ENCODE data around the gene TOR1B. TPM values are rescaled to one million over a fixed set of nuclear protein-coding genes. Genes with fewer than 3 reads are reported as not detected.

Gene TOR1B
- polyA plus RNA-seq, 1 donor from 2014 or later = 20.8 TPM

GRCh38 chr9:129815278-129815677, 12.3 kb downstream of the TOR1B start:
- Mint-ChIP-seq H3K4me1 (peaks cover 7 to 9% (median 8%) of the 10 kb centered on the region in 3 donors), H3K27me3 (no peaks in the 10 kb centered on the region), H3K36me3 (peaks cover 2% of the 10 kb centered on the region), H3K4me3 (no peak overlapping the region), H3K27ac (no peak overlapping the region), H3K9me3 (no peaks in the 10 kb centered on the region)

GRCh38 chr9:129816501-129817435, 13.8 kb downstream of the TOR1B start:
- H3K36me3 Mint-ChIP-seq = peaks cover 2% of the 10 kb centered on the region
- H3K4me1 Mint-ChIP-seq = peaks cover 4 to 6% (median 5%) of the 10 kb centered on the region in 3 donors
- H3K27ac Mint-ChIP-seq = no peak overlapping the region
- H3K4me3 Mint-ChIP-seq = peak overlapping the region in 1 of 4 donors; percentile 70
- H3K9me3 Mint-ChIP-seq = no peaks in the 10 kb centered on the region
- no peaks in the 10 kb centered on the region for H3K27me3 Mint-ChIP-seq

- Mint-ChIP-seq H3K4me1 (peaks cover 3 to 5% (median 4%) of the 10 kb centered on the region in 3 donors), H3K4me3 (peak overlapping the region; percentile 63 to 94 (median 78)), H3K27ac (peak overlapping the region; percentile 14 to 88 (median 42)), H3K27me3 (no peaks in the 10 kb centered on the region), H3K36me3 (no peaks in the 10 kb centered on the region), H3K9me3 (no peaks in the 10 kb centered on the region)
Measured at GRCh38 chr9:129822898-129823541, 20.0 kb downstream of the TOR1B start.

- H3K36me3 Mint-ChIP-seq = no peaks in the 10 kb centered on the region
- H3K4me1 Mint-ChIP-seq = peaks cover 3 to 5% (median 4%) of the 10 kb centered on the region in 3 donors
- H3K27ac Mint-ChIP-seq = peak overlapping the region in 2 of 3 donors; percentile 63 to 85
- peak overlapping the region; percentile 83 to 94 (median 90) for H3K4me3 Mint-ChIP-seq
- H3K27me3 Mint-ChIP-seq = no peaks in the 10 kb centered on the region
- H3K9me3 Mint-ChIP-seq = no peaks in the 10 kb centered on the region
Measured at GRCh38 chr9:129823542-129823934, 20.6 kb downstream of the TOR1B start.

- H3K4me3 Mint-ChIP-seq = peak within 1 kb of the TSS; percentile 84 to 94 (median 90)
- H3K27me3 Mint-ChIP-seq = no peaks in the 10 kb centered on the region
- H3K4me1 Mint-ChIP-seq = peaks cover 3 to 5% (median 4%) of the 10 kb centered on the region in 3 donors
Measured at GRCh38 chr9:129823935-129824601, 21.1 kb downstream of the TOR1B start, which contains the start of gene TOR1A. Gene TOR1A (minus strand): TSS chr9:129824136. CDS start chr9:129824085, 51 bp downstream.

GRCh38 chr9:129826344-129826743, 23.4 kb downstream of the TOR1B start:
- H3K4me3 Mint-ChIP-seq = peak overlapping the region in 1 of 4 donors; percentile 14
- peaks cover 3 to 5% (median 4%) of the 10 kb centered on the region in 3 donors for H3K4me1 Mint-ChIP-seq
- H3K27me3 Mint-ChIP-seq = no peaks in the 10 kb centered on the region
- H3K27ac Mint-ChIP-seq = peak overlapping the region in 1 of 3 donors; percentile 18
- H3K9me3 Mint-ChIP-seq = no peaks in the 10 kb centered on the region
- H3K36me3 Mint-ChIP-seq = peaks cover 3% of the 10 kb centered on the region

More at GRCh38 chr9:129823935-129824601, 21.1 kb downstream of the TOR1B start, which contains the start of gene TOR1A:
- H3K27ac Mint-ChIP-seq = peak within 1 kb of the TSS; percentile 63 to 88 (median 71)
- no peaks in the 10 kb centered on the region for H3K9me3 Mint-ChIP-seq
- H3K36me3 Mint-ChIP-seq = no peaks in the 10 kb centered on the region

- H3K27me3 Mint-ChIP-seq = no peaks in the 10 kb centered on the region
- peak overlapping the region in 2 of 4 donors; percentile 14 to 65 for H3K4me3 Mint-ChIP-seq
Measured at GRCh38 chr9:129826759-129827158, 23.8 kb downstream of the TOR1B start.

GRCh38 chr9:129828051-129828450, 25.1 kb downstream of the TOR1B start:
- Mint-ChIP-seq H3K9me3 (no peaks in the 10 kb centered on the region), H3K27ac (no peak overlapping the region), H3K4me3 (no peak overlapping the region), H3K4me1 (peaks cover 0 to under 1% (median 0%) of the 10 kb centered on the region in 3 donors), H3K27me3 (no peaks in the 10 kb centered on the region), H3K36me3 (peaks cover 3% of the 10 kb centered on the region)

More at GRCh38 chr9:129826759-129827158, 23.8 kb downstream of the TOR1B start:
- Mint-ChIP-seq H3K4me1 (peaks cover 3 to 5% (median 4%) of the 10 kb centered on the region in 3 donors), H3K9me3 (no peaks in the 10 kb centered on the region), H3K27ac (peak overlapping the region in 2 of 3 donors; percentile 18 to 39), H3K36me3 (peaks cover 3% of the 10 kb centered on the region)

- Mint-ChIP-seq H3K4me3 (no peak overlapping the region), H3K4me1 (peaks cover 2 to 6% (median 3%) of the 10 kb centered on the region in 3 donors), H3K27me3 (no peaks in the 10 kb centered on the region), H3K9me3 (no peaks in the 10 kb centered on the region), H3K36me3 (peaks cover 3% of the 10 kb centered on the region), H3K27ac (no peak overlapping the region)
Measured at GRCh38 chr9:129828969-129829368, 26.0 kb downstream of the TOR1B start.

- Mint-ChIP-seq H3K4me1 (peaks cover 14 to 33% (median 32%) of the 10 kb centered on the region in 3 donors), H3K27me3 (no peaks in the 10 kb centered on the region), H3K36me3 (peaks cover 3% of the 10 kb centered on the region), H3K4me3 (peak overlapping the region in 2 of 4 donors; percentile 84 to 96), H3K27ac (peak overlapping the region in 2 of 3 donors; percentile 31 to 48), H3K9me3 (no peaks in the 10 kb centered on the region)
Measured at GRCh38 chr9:129832982-129833381, 30.0 kb downstream of the TOR1B start.

GRCh38 chr9:129834489-129835127, 31.6 kb downstream of the TOR1B start:
- Mint-ChIP-seq H3K27ac (peak overlapping the region; percentile 98 to 100 (median 99)), H3K4me3 (peak overlapping the region; percentile 96 to 99 (median 98)), H3K36me3 (peaks cover 3% of the 10 kb centered on the region), H3K27me3 (no peaks in the 10 kb centered on the region), H3K4me1 (peaks cover 17 to 36% (median 33%) of the 10 kb centered on the region in 3 donors), H3K9me3 (no peaks in the 10 kb centered on the region)

GRCh38 chr9:129835128-129835859, 32.3 kb downstream of the TOR1B start, which contains the start of the genes C9orf78 and USP20:
Gene C9orf78 (minus strand): TSS chr9:129835275. CDS start chr9:129835221, 54 bp downstream.
Gene USP20 (plus strand): TSS chr9:129835458. CDS start chr9:129852556, 17,098 bp downstream.
- Mint-ChIP-seq H3K27ac (peak within 1 kb of the TSS; percentile 98 to 100 (median 99)), H3K4me3 (peak within 1 kb of the TSS; percentile 96 to 99 (median 98)), H3K27me3 (no peaks in the 10 kb centered on the region), H3K4me1 (peaks cover 19 to 36% (median 33%) of the 10 kb centered on the region in 3 donors), H3K36me3 (peaks cover 3% of the 10 kb centered on the region), H3K9me3 (no peaks in the 10 kb centered on the region)

- Mint-ChIP-seq H3K9me3 (no peaks in the 10 kb centered on the region), H3K36me3 (peaks cover 1% of the 10 kb centered on the region), H3K4me1 (peaks cover 19 to 36% (median 33%) of the 10 kb centered on the region in 3 donors), H3K27me3 (no peaks in the 10 kb centered on the region), H3K27ac (peak overlapping the region; percentile 95 to 99 (median 98)), H3K4me3 (peak overlapping the region; percentile 91 to 98 (median 96))
Measured at GRCh38 chr9:129835860-129836223, 32.9 kb downstream of the TOR1B start.

Measured in IgD-negative memory B cell (primary cell).